Measurements from ENCODE around the gene ITIH1.

GRCh38 chr3:52798376-52798977 is 21.1 kb downstream of the ITIH1 start:
- TF ChIP-seq CTCF (IDR thresholded peaks at IDR 0.05) = no peak
- TF ChIP-seq POLR2A (IDR thresholded peaks at IDR 0.05) = no peak
